ENCODE results near the gene PHKG2. TPM values are rescaled to one million over a fixed set of nuclear protein-coding genes. Genes with fewer than 3 reads are reported as not detected.

Gene PHKG2
- polyA plus RNA-seq, 2 of the 4 experiments (the other 2 are of a cell fraction) = 28.0 to 37.3 TPM

GRCh38 chr16:30786115-30786935, 38.1 kb downstream of the PHKG2 start:
- POLR2A ChIA-PET = interaction anchor here (0.6 to 1.6 kb wide), 6 partner anchors 11 to 88 kb away, joined by 3 to 66 read pairs (median 4); a partner anchor contains a TSS
- peak; percentile 61 to 68 for DNase-seq (ENCODE audit: low read depth in 1 of 2, low spot score in 1 of 2)
- FAIRE-seq = no peak
- H3K4me2 ChIP-seq = peak overlapping the region; percentile 96
- TF ChIP-seq, protein P1, sequence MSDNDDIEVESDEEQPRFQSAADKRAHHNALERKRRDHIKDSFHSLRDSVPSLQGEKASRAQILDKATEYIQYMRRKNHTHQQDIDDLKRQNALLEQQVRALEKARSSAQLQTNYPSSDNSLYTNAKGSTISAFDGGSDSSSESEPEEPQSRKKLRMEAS (IDR thresholded peaks at IDR 0.05) = peak; percentile 48; the same call in 1 of the 2 replicates
- TF ChIP-seq RAD21 (conservative IDR thresholded peaks at IDR 0.05 in 1 of 2, IDR thresholded peaks at IDR 0.05 in 1 of 2) (no peak), REST (IDR thresholded peaks at IDR 0.05) (peak; percentile 63), ZFP36 (IDR thresholded peaks at IDR 0.05; ENCODE audit: borderline replicate concordance, partially characterized antibody) (no peak), FOXS1 (CRISPR knock-in tag; IDR thresholded peaks at IDR 0.05) (no peak), CHD2 (IDR thresholded peaks at IDR 0.05; ENCODE audit: low read length, partially characterized antibody) (peak; percentile 76)
- 20% methylated on average over 19 of the region's 57 CpGs for WGBS (ENCODE audit: missing lambda C conversion rate)
- H3K4me3 ChIP-seq = peak overlapping the region; percentile 98
- H3K4me1 ChIP-seq = peaks cover 17% of the 10 kb centered on the region
- H3K27ac ChIP-seq = peak overlapping the region; percentile 97 to 99
- H3K9me3 ChIP-seq = no peaks in the 10 kb centered on the region
- CTCF ChIA-PET = interaction anchor here (0.6 to 4.8 kb wide), 6 partner anchors 11 to 156 kb away, joined by 3 to 34 read pairs (median 5); no protein-coding TSS in a partner anchor
- peak; percentile 86 to 87 for ATAC-seq

GRCh38 chr16:30786936-30787612, 38.8 kb downstream of the PHKG2 start, which contains the start of gene ZNF629:
Gene ZNF629, minus strand, starts transcription at chr16:30787205. Its CDS starts 2,723 bp downstream, at chr16:30784482.
- FAIRE-seq = no peak
- WGBS (ENCODE audit: missing lambda C conversion rate) = 5% methylated on average over 23 of the region's 37 CpGs
- ATAC-seq = peak; percentile 82 to 89
- H3K4me1 ChIP-seq = peaks cover 17% of the 10 kb centered on the region
- ChIA-PET POLR2A (interaction anchor here (0.6 to 1.6 kb wide), 5 partner anchors 12 to 88 kb away, joined by 3 to 66 read pairs (median 3); a partner anchor contains a TSS), CTCF (interaction anchor here (1.5 to 2.7 kb wide), 3 partner anchors 11 to 155 kb away, joined by 3 to 8 read pairs (median 4); no protein-coding TSS in a partner anchor)
- no peaks in the 10 kb centered on the region for H3K9me3 ChIP-seq
- peak within 1 kb of the TSS; percentile 97 to 99 for H3K27ac ChIP-seq
- H3K4me3 ChIP-seq = peak within 1 kb of the TSS; percentile 98
- H3K4me2 ChIP-seq = peak within 1 kb of the TSS; percentile 96
- peak; percentile 77 for DNase-seq (ENCODE audit: low read depth in 1 of 2, low spot score in 1 of 2)
- TF ChIP-seq, protein P2, sequence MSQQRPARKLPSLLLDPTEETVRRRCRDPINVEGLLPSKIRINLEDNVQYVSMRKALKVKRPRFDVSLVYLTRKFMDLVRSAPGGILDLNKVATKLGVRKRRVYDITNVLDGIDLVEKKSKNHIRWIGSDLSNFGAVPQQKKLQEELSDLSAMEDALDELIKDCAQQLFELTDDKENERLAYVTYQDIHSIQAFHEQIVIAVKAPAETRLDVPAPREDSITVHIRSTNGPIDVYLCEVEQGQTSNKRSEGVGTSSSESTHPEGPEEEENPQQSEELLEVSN (IDR thresholded peaks at IDR 0.05; ENCODE audit: borderline replicate concordance, low read depth) = no peak; the same call in 1 of the 2 replicates
- TF ChIP-seq ZC3H11A (IDR thresholded peaks at IDR 0.05) = no peak
- TF ChIP-seq KDM5A (IDR thresholded peaks at IDR 0.05) = no peak
- peak in 1 of 2 experiments; percentile 21; a peak in 2 of 5 replicates for TF ChIP-seq RAD21 (conservative IDR thresholded peaks at IDR 0.05 in 1 of 2, IDR thresholded peaks at IDR 0.05 in 1 of 2)
- TF ChIP-seq MAZ (IDR thresholded peaks at IDR 0.05; ENCODE audit: borderline replicate concordance, low read depth, low read length) = peak; percentile 47; the same call in 1 of the 2 replicates
- no peak for TF ChIP-seq HOXA7 (CRISPR knock-in tag; IDR thresholded peaks at IDR 0.05)
- no peak for TF ChIP-seq CHD4 (IDR thresholded peaks at IDR 0.05; ENCODE audit: borderline replicate concordance)
- no peak for TF ChIP-seq MYC (IDR thresholded peaks at IDR 0.05; ENCODE audit: borderline replicate concordance, low read length)
- no peak for TF ChIP-seq FOSL2 (IDR thresholded peaks at IDR 0.05)
- no peak; the same call in 1 of the 2 replicates for TF ChIP-seq FOSL2 (CRISPR knock-in tag; IDR thresholded peaks at IDR 0.05)
- TF ChIP-seq PHF8 (IDR thresholded peaks at IDR 0.05; ENCODE audit: borderline replicate concordance, low read depth) = peak; percentile 41; the same call in 1 of the 2 replicates
- TF ChIP-seq REST (IDR thresholded peaks at IDR 0.05) = no peak
- no peak for TF ChIP-seq RARB (CRISPR knock-in tag; IDR thresholded peaks at IDR 0.05)
- no peak for TF ChIP-seq PBX3 (IDR thresholded peaks at IDR 0.05)
- TF ChIP-seq, protein P3, sequence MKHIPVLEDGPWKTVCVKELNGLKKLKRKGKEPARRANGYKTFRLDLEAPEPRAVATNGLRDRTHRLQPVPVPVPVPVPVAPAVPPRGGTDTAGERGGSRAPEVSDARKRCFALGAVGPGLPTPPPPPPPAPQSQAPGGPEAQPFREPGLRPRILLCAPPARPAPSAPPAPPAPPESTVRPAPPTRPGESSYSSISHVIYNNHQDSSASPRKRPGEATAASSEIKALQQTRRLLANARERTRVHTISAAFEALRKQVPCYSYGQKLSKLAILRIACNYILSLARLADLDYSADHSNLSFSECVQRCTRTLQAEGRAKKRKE (CRISPR knock-in tag; IDR thresholded peaks at IDR 0.05; ENCODE audit: low read depth) = no peak
- TF ChIP-seq NFE2L2 (conservative IDR thresholded peaks at IDR 0.05; ENCODE audit: low read length) = no peak
- 0 out of 3 replicates have a peak, but pooled peaks have one; percentile 8 for TF ChIP-seq SMC3 (IDR thresholded peaks at IDR 0.05)
- TF ChIP-seq SREBF2 (IDR thresholded peaks at IDR 0.05) = no peak

All from A549 (cell line).